Natural killer cell treated with Interleukin-12 subunit alpha and Interleukin-12 subunit beta and Interleukin-15 and Interleukin-18, amount 100 ng/mL, for 72 hours (primary cell): ENCODE results near the gene DSG1. TPM values are rescaled to one million over a fixed set of nuclear protein-coding genes. Genes with fewer than 3 reads are reported as not detected.

Experiments
- total RNA-seq, 2 donors: library from RNA; stranded (reverse); gene quantifications; one replicate each; pipeline ENCODE4 v1.2.3, GENCODE V29; 2022

Gene DSG1
- total RNA-seq, 2 donors from 2014 or later: not detected

Other genes starting within 250 kb of the DSG1 start
- gene DSC2, start 215.7 kb upstream of the DSG1 start, total RNA-seq: not detected
- gene DSC1, start 155.3 kb upstream of the DSG1 start, total RNA-seq: not detected
- gene DSG4, start 58.6 kb downstream of the DSG1 start, total RNA-seq: not detected
- gene DSG3, start 129.6 kb downstream of the DSG1 start, total RNA-seq: not detected
- under 1 TPM in 1 of 2 donors, not detected in 1; 0.14 TPM for gene DSG2, start 180.0 kb downstream of the DSG1 start, total RNA-seq